Gastroesophageal sphincter (tissue), 4 donors: ENCODE results near the gene ANK2. TPM values are rescaled to one million over a fixed set of nuclear protein-coding genes. Genes with fewer than 3 reads are reported as not detected.

Experiments used
- ATAC-seq: fragments of 150-250 bp; one replicate; pipeline ENCODE4 v1.9.1; 2016; ENCODE audit warnings: mild to moderate bottlenecking, moderate library complexity
- H3K27ac ChIP-seq, 4 donors: fragments of 200-600 bp; sonication (generic) in 3 of 4; 1 replicate in 3 of 4; 2 replicates in 1 of 4; pipeline ENCODE4 v1.5.1; 2016 to 2019
- H3K27me3 ChIP-seq: fragments of 200-600 bp; sonication (generic); one replicate; pipeline ENCODE4 v1.5.1; 2019
- H3K36me3 ChIP-seq, 2 donors: fragments of 200-600 bp; sonication (generic); one replicate each; pipeline ENCODE4 v1.5.1; 2019; ENCODE audit warnings: control low read depth in 1 of 2
- H3K4me1 ChIP-seq, 3 donors: fragments of 200-600 bp; sonication (generic); 1 replicate in 2 of 3; 2 replicates in 1 of 3; pipeline ENCODE4 v1.5.1; 2016 to 2019; ENCODE audit warnings: control low read depth in 2 of 3
- H3K4me3 ChIP-seq, 2 donors: fragments of 200-600 bp; sonication (generic); one replicate each; pipeline ENCODE4 v1.5.1; 2019; ENCODE audit warnings: mild to moderate bottlenecking in 1 of 2, moderate library complexity in 1 of 2
- H3K9me3 ChIP-seq, 3 donors: fragments of 200-600 bp; sonication (generic); one replicate each; pipeline ENCODE4 v1.5.1; 2017 to 2019; ENCODE audit warnings: control low read depth in 2 of 3
- EP300 ChIP-seq: sonication (generic); formaldehyde crosslinking; IDR thresholded peaks from one replicate; pipeline ENCODE4 v1.6.1; 2017; ENCODE audit warnings: antibody characterized with exemption, mild to moderate bottlenecking
- POLR2A ChIP-seq, 2 donors: fragments of 450-650 bp; IDR thresholded peaks; one replicate each; pipeline ENCODE4 v1.6.1; 2017; ENCODE audit warnings: antibody characterized with exemption in 2 of 2, mild to moderate bottlenecking in 2 of 2, moderate library complexity in 1 of 2
- POLR2AphosphoS5 ChIP-seq: sonication (generic); formaldehyde crosslinking; IDR thresholded peaks from one replicate; pipeline ENCODE4 v1.6.1; 2017; ENCODE audit warnings: antibody characterized with exemption
- WGBS, 2 donors: methylation state at CpG; one replicate each; pipeline ENCODE4 v1.1.5; 2018; ENCODE audit warnings: low coverage in 1 of 2; 5-methylcytosine and 5-hydroxymethylcytosine counted together
- small RNA-seq, 4 donors: library from RNA; depleted of rRNA; stranded (forward); fragments of <200 nt; gene quantifications; one replicate each; pipeline ENCODE3, GENCODE V24; 2016
- total RNA-seq, 4 donors: library from RNA; depleted of rRNA; stranded (reverse); fragments of >200 nt; gene quantifications; one replicate each; pipeline ENCODE4 v1.1.0, GENCODE V29; 2016
- TF ChIP-seq, protein P1 (sequence below), 4 experiments: fragments of 200-600 bp in 2 of 4; fragments of 450-650 bp in 2 of 4; sonication (generic) in 1 of 4; IDR thresholded peaks; one replicate each; pipeline ENCODE4 v1.5.1; 2017 to 2019; ENCODE audit warnings: antibody characterized with exemption in 4 of 4, mild to moderate bottlenecking in 2 of 4, moderate library complexity in 2 of 4

Gene ANK2
- total RNA-seq, 4 donors from 2014 or later, result 84.9 to 104 (median 91.5) TPM

DNA sequence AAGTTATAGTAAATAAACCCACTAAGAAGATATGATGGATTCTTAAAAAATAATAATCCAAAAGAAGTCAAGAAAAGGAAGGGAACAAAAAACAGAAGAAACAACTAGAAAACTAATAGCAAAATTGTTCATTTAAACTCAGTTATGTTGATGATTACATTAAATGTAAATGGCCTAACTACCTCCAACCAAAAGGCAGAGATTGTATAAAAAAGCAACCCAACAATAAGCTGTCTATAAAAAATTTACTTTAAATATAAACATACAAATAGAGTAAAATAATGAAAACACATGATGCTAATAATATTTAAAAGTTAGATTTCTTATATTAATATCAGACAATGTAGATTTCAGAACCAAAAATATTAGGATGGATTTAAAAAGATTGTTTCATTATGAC, 371.5 kb downstream of the ANK2 start:
- ATAC-seq, result no peak
- Histone ChIP-seq H3K27ac (no peak overlapping the region), H3K4me1 (no peaks in the 10 kb centered on the region), H3K4me3 (no peak overlapping the region), H3K36me3 (no peaks in the 10 kb centered on the region), H3K27me3 (no peaks in the 10 kb centered on the region), H3K9me3 (peaks cover 0 to 6% (median 0%) of the 10 kb centered on the region in 3 donors)
- no peak for TF ChIP-seq POLR2A (IDR thresholded peaks at IDR 0.05)
- TF ChIP-seq, protein P1, sequence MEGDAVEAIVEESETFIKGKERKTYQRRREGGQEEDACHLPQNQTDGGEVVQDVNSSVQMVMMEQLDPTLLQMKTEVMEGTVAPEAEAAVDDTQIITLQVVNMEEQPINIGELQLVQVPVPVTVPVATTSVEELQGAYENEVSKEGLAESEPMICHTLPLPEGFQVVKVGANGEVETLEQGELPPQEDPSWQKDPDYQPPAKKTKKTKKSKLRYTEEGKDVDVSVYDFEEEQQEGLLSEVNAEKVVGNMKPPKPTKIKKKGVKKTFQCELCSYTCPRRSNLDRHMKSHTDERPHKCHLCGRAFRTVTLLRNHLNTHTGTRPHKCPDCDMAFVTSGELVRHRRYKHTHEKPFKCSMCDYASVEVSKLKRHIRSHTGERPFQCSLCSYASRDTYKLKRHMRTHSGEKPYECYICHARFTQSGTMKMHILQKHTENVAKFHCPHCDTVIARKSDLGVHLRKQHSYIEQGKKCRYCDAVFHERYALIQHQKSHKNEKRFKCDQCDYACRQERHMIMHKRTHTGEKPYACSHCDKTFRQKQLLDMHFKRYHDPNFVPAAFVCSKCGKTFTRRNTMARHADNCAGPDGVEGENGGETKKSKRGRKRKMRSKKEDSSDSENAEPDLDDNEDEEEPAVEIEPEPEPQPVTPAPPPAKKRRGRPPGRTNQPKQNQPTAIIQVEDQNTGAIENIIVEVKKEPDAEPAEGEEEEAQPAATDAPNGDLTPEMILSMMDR (IDR thresholded peaks at IDR 0.05), result no peak
- no peak for TF ChIP-seq POLR2AphosphoS5
- no peak for TF ChIP-seq EP300

DNA sequence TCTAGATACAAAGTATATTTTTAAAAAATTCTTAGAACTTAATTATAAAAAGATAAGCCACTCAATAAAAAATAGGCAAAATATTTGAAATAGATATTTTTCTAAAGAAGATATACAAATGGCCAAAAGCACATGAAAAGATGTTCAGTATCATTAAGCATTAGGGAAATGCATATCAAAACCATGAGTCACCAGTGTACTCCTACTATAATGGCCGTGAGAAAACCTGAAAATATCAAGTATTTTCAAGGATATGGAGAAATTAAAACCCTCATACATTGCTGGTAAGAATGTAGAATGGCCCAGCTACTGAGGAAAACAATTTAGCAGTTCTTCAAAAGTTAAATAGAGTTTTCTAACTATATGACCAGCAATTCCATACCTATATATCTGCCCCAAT, 374.2 kb downstream of the ANK2 start:
- no peaks in the 10 kb centered on the region for H3K27me3 ChIP-seq
- peaks cover 0 to 6% (median 0%) of the 10 kb centered on the region in 3 donors for H3K9me3 ChIP-seq
- no peaks in the 10 kb centered on the region for H3K4me1 ChIP-seq
- H3K36me3 ChIP-seq, result no peaks in the 10 kb centered on the region
- TF ChIP-seq EP300, result no peak
- TF ChIP-seq POLR2AphosphoS5, result no peak
- TF ChIP-seq, protein P1 (IDR thresholded peaks at IDR 0.05), result no peak
- TF ChIP-seq POLR2A (IDR thresholded peaks at IDR 0.05), result no peak
- H3K4me3 ChIP-seq, result no peak overlapping the region
- H3K27ac ChIP-seq, result no peak overlapping the region
- ATAC-seq, result no peak
- 65 to 100% methylated on average over 1 of the region's 1 CpG for WGBS, 2 donors

GRCh38 chr4:113433116-113433515, 383.7 kb downstream of the ANK2 start:
- no peak overlapping the region for H3K4me3 ChIP-seq
- TF ChIP-seq POLR2AphosphoS5 (no peak), EP300 (no peak), POLR2A (IDR thresholded peaks at IDR 0.05) (no peak)
- TF ChIP-seq, protein P1 (IDR thresholded peaks at IDR 0.05), result no peak
- peaks cover 7 to 33% (median 14%) of the 10 kb centered on the region in 3 donors for H3K4me1 ChIP-seq
- no peaks in the 10 kb centered on the region for H3K9me3 ChIP-seq
- ATAC-seq, result no peak
- H3K36me3 ChIP-seq, result no peaks in the 10 kb centered on the region
- no peaks in the 10 kb centered on the region for H3K27me3 ChIP-seq
- no peak overlapping the region for H3K27ac ChIP-seq
- 100% methylated on average over 1 of the region's 1 CpG; no CpG with 5 or more reads in 1 of the 2 donors for WGBS, 2 donors

Small RNA genes lying within 50 kb of the gene (small RNA-seq; reads per million reads assigned to genes)
- gene MIR8082 (0 reads per million in 4 donors), gene RN7SL184P (0 reads per million in 4 donors), gene RNU1-138P (0 to 0.09 (median 0) reads per million in 4 donors)
